Measurements from ENCODE around the gene MAG. TPM values are rescaled to one million over a fixed set of nuclear protein-coding genes. Genes with fewer than 3 reads are reported as not detected.

The MAG gene
- total RNA-seq, 2 donors from 2014 or later = 13.9 TPM; not detected in 1

DNA sequence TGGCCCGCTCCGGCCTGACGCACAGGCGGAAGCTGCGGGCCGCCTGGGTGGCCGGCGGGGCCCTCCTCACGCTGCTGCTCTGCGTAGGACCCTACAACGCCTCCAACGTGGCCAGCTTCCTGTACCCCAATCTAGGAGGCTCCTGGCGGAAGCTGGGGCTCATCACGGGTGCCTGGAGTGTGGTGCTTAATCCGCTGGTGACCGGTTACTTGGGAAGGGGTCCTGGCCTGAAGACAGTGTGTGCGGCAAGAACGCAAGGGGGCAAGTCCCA, 60.2 kb downstream of the MAG start:
- H3K9me3 ChIP-seq = no peaks in the 10 kb centered on the region
- 89% methylated on average over 18 of the region's 18 CpGs for WGBS
- no peaks in the 10 kb centered on the region for H3K27me3 ChIP-seq (replicated peaks; ENCODE audit: insufficient read depth)
- no peak overlapping the region for H3K27ac ChIP-seq
- H3K36me3 ChIP-seq = no peaks in the 10 kb centered on the region
- H3K4me3 ChIP-seq = no peak overlapping the region
- DNase-seq (ENCODE audit: low spot score) = no peak
- TF ChIP-seq POLR2AphosphoS5 (IDR thresholded peaks at IDR 0.05) (no peak), POLR2A (IDR thresholded peaks at IDR 0.05) (no peak), CTCF (IDR thresholded peaks at IDR 0.05) (no peak)
- intact Hi-C loops (cut with DNase I) = loop anchor here (2.0 to 10.0 kb wide), 3 partner anchors 117 to 363 kb away; partner anchors contain the start of gene KMT2B
- H3K4me1 ChIP-seq (replicated peaks) = no peaks in the 10 kb centered on the region

DNA sequence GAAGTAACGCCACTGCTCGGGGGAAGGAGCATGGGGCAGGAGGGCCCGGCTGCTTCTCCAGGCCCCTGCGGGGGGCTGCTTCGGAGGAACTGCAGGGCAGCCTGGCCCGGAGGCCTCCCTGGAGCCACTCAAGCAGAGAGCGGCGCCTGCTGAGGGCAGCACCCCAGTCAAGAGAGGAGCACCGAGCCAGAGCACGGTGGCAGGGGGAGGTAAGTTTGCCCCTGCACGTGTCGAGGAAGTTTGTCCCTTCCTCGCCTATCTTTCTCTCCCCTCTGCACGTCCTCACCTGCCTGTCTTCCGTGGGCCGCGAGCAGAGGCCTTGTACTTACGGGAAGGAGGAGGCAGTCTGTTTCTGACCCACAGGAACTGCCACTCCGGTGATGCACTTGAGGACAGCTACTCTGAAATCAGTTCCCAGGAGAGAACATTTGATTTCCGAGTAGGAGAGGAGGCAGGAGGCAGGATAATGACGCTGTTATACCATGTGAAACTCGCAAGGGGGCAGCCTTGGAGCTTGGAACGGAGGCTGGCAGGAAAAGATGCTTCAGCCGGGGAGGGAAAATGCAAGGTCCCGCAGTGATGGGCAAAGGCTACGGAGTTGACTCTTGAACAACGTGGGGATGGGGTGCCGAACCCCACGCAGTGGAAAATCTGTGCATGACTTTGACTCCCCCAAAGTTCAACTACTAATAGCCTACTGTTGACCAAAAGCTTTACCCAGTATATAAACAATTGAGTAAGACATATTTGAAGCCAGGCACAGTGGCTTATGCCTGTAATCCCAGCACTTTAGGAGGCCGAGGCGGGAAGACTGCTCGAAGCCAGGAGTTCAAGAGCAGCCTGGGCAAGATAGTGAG, 60.7 kb downstream of the MAG start:
- Histone ChIP-seq H3K27ac (no peak overlapping the region), H3K27me3 (replicated peaks; ENCODE audit: insufficient read depth) (no peaks in the 10 kb centered on the region), H3K4me1 (replicated peaks) (no peaks in the 10 kb centered on the region), H3K9me3 (no peaks in the 10 kb centered on the region), H3K36me3 (no peaks in the 10 kb centered on the region), H3K4me3 (no peak overlapping the region)
- intact Hi-C loops (cut with DNase I) = loop anchor here (2.0 to 10.0 kb wide), 3 partner anchors 116 to 362 kb away; partner anchors contain the start of gene KMT2B
- TF ChIP-seq POLR2A (IDR thresholded peaks at IDR 0.05) (no peak), POLR2AphosphoS5 (IDR thresholded peaks at IDR 0.05) (peak; percentile 66), CTCF (IDR thresholded peaks at IDR 0.05) (peak in 3 of 4 experiments; percentile 63 to 82 (median 79))
- DNase-seq (ENCODE audit: low spot score) = peak; percentile 64
- WGBS = 38% methylated on average over 32 of the region's 32 CpGs

DNA sequence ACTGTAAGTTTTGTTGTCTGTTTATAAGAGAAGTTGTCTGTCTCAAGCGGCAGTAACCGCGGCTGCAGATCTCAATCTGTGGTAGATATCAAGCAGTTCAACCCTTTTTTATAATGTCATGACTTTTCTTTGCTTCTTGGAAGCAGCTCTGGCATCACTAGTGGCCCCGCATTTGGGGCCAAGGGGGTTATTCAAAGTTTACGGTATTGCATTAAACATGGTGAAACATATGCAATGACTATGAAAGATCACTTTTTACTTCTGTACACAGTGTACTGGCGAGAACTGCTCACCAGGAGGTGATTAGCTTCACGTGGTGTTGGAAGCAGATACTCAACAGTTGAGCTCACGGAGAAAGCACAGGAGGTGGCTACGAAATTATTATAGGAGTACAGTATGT, 61.7 kb downstream of the MAG start:
- no peaks in the 10 kb centered on the region for H3K27me3 ChIP-seq (replicated peaks; ENCODE audit: insufficient read depth)
- intact Hi-C loops (cut with DNase I) = loop anchor here (2.0 to 10.0 kb wide), 3 partner anchors 115 to 361 kb away; partner anchors contain the start of gene KMT2B
- no peak for DNase-seq (ENCODE audit: low spot score)
- no peaks in the 10 kb centered on the region for H3K36me3 ChIP-seq
- 38% methylated on average over 9 of the region's 9 CpGs for WGBS
- TF ChIP-seq POLR2AphosphoS5 (IDR thresholded peaks at IDR 0.05) = peak; percentile 61
- no peak for TF ChIP-seq CTCF (IDR thresholded peaks at IDR 0.05)
- no peak overlapping the region for H3K27ac ChIP-seq
- no peak overlapping the region for H3K4me3 ChIP-seq
- no peaks in the 10 kb centered on the region for H3K4me1 ChIP-seq (replicated peaks)
- H3K9me3 ChIP-seq = no peaks in the 10 kb centered on the region

DNA sequence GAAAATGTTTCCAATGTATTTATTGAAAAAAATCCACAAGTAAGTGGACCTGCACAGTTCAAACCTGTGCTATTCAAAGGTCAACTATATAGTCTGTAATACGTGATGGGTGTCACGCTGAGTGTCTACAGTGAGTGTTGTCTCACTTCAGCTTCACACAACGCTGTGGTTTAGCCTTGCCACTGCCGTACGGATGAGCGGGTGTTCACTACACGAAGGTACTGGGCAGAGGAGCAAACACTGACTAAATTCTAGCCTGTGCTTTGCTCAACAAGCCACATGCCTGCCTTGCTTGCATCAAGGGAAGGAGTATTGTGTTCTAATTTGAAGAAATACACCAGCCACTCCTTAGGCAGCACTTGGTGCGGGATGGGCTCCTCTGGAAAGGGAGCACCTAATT, 62.9 kb downstream of the MAG start:
- Histone ChIP-seq H3K27me3 (replicated peaks; ENCODE audit: insufficient read depth) (no peaks in the 10 kb centered on the region), H3K9me3 (no peaks in the 10 kb centered on the region), H3K4me1 (replicated peaks) (no peaks in the 10 kb centered on the region), H3K4me3 (no peak overlapping the region), H3K27ac (no peak overlapping the region), H3K36me3 (no peaks in the 10 kb centered on the region)
- intact Hi-C loops (cut with DNase I) = loop anchor here (5.0 to 10.0 kb wide), 2 partner anchors 142 to 360 kb away; partner anchors contain the start of gene KMT2B
- DNase-seq (ENCODE audit: low spot score) = no peak
- WGBS = 78% methylated on average over 8 of the region's 8 CpGs
- no peak for TF ChIP-seq POLR2AphosphoS5 (IDR thresholded peaks at IDR 0.05)
- no peak for TF ChIP-seq POLR2A (IDR thresholded peaks at IDR 0.05)
- TF ChIP-seq CTCF (IDR thresholded peaks at IDR 0.05) = no peak
